Suppressor macrophage treated with lipopolysaccharide for 1 hour (primary cell): ENCODE results near the gene UIMC1.
"Not testable (repeated sequence)": the region's sequence is repeated elsewhere in the genome, so short reads cannot be mapped to it uniquely, and the experiment has no call there.

Source experiments
- DNase-seq, 3 donors: peaks; one replicate each; pipeline ENCODE4 v3.0.0-alpha.2; 2020 to 2022

Gene UIMC1

DNA sequence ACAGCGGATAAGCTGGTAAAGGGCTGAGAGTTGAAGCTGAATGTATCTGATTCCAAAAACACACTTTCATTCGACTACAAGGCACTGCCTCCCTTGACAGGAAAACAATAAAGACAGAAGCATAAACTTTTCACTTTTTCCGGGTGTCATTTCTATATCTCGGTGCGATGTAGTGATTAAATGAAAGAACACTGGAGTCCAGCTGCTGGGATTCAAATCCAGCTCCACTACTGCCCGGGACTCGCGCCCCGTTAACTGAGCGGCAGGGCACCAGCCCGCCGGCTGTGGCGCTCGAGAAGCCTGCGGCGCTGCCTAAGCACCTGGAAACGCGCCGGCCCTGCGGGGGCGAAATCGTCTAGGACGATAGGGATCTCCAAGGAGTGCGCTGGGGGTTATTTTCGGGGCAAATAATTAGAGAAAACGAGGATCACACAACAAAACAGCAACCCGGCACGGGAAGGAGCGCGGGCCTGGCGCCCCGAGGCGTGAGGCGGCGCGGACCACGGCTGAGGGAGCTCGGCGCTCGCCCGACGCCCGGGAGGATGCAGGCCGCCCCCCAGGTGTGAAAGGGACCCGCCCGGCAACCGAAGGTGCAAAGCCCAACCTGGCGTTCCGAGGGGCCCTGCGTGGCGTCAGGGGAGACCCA, 837 bp downstream of the UIMC1 start:
- peak; percentile 73 to 88 (median 78) for DNase-seq

DNA sequence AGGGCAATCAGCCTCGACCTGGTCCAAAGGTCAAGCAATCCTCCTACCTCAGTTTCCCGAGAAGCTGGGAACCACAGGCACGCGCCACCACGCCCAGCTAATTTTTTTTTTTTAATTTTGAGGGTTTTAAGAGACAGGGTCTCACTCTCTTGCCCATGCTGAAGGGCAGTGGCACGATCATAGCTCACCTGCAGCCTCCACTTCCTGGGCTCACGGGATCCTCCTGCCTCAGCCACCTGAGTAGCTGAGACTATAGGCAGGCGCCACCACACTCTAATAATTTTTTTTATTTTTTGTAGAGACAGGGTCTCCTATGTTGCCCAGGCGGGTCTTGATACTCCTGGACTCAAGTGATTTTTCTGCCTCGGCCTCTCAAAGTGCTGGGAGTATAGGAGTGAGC, 1.6 kb downstream of the UIMC1 start:
- DNase-seq, result no peak

- DNase-seq, result no peak
Measured at GRCh38 chr5:177003649-177004048, 2.9 kb downstream of the UIMC1 start.

DNA sequence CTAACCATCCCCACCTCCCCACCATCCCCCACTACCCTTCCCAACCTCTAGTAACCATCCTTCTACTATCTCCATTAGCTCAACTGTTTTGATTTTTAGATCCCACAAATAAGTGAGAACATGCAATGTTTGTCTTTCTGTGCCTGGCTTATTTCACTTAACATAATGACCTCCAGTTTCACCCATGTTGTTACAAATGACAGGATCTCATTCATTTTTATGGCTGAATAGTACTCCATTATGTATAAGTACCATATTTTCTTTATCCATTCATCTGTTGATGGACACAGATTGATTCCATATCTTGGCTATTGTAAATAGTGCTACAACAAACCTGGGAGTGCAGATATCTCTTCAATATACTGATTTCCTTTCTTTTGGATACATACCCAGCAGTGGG, 7.1 kb downstream of the UIMC1 start:
- DNase-seq, result not testable (repeated sequence)

DNA sequence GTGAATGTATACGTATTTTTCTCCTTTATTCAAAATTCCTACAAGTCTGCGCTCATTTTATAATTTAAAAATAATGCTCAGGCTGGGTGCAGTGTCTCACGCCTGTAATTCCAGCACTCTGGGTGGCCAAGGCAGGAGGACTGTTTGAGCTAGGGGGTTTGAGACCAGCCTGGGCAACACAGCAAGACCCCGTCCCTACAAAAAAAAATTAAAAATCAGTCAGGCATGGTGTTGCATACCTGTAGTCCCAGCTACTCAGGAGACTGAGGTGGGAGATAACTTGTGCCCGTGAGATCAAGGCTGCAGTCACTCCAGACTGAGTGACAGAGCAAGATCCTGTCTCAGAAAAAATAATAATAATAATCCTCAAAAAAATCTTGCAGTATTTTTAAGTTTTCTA, 7.8 kb downstream of the UIMC1 start:
- DNase-seq, result no peak

DNA sequence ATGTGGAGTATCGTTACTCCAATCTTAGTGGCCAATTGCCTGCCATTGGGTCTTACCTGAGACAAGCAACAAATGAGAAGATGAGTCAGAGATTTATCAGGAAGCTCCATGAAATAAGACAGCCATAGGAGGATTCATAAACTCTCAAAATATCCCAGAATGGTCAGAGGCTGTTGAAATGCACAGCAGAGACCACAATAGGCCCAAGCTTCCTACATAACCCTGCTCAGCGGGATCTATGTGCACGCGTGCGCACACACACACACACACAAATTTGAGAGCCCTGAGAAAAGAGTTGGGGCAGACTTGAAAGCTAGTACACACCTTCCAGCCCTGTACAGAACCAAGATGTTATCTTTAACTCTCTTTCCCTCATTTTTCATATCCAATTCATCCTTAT, 9.8 kb downstream of the UIMC1 start:
- no peak for DNase-seq

DNA sequence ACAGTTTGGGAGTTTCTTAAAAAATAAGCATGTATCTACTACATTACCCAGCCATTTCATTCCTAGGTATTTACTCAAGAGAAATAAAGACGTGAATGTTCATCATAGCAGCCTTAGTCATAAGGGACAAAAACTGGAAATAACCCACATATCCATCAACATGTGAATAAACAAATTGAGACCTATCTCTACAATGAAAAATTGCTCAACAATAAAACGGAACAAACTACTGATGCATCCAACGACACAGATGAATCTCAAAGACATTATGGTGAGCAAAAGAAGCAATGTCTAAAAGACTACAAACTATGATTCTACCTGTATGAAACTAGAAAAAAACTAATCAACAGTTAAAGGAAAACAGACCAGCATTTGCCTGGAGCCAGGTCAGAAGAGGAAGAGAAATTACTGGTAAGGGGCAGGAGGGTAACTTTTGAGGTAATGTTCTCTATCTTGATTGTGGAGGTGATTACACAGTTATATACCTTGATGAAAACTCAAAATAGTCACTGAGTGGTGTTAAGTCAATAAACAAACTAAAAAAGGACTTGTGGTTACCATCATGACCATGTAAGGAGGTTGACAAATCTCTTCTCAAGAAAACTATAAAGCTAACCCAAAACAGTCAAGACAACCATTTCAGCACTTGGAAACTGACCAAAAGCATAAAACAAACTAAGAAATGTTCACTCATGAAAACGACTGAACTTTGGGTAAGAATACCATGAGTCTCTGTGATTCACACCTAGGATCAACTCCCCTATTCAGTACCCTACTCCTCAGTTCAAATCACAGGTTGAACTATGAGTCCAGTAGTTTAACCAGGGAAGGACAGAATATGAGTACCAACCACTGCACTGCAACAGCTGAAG, 10.4 kb downstream of the UIMC1 start:
- DNase-seq, result peak; percentile 47 to 90 (median 81)

DNA sequence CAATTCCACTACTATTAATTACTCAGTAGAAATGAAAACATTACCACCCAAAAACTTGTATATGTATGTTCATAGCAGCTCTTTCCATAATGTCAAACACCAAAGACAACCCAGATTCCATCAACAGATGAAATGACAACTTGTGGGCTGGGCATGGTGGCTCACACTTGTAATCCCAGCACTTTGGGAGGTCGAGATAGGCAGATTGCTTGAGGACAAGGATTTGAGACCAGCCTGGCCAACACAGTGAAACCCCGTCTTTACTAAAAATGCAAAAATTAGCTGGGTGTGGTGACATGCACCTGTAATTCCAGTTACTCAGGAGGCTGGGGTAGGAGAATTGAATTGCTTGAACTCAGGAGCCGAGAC, 11.5 kb downstream of the UIMC1 start:
- DNase-seq, result peak in 1 of 3 donors; percentile 9

DNA sequence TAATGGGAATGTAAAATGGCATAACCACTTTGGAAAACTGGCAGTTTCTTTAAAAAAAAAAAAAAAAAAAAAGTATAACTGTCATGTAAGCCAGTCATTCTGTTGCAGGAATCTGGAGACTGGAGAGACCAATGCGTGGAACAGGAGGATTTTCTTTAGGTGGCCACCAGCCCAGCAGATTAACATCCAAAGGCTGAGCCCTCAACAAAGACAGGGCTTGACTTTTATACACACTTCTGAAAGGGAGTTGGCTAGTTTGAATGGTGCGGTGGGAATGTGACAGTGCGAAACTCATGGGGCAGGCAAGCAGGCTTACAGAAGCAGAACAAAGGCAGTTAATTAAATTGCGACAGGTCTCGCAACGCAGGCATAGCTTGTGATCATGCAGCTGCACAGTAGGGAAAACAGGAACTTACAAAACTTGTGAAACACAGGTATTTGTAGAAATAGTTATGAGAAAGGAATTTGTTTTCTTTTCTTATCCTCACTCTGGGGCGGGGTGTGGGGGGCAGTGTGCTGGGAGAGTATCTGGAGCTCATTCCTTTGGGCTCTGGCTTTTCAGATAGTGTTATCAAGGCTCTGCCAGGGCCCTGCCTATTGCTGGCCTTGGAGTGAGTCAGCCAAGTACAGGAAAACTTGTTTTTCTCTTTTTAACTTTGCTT, 12.0 kb downstream of the UIMC1 start:
- peak; percentile 79 to 88 (median 84) for DNase-seq

GRCh38 chr5:176993081-176993480, 13.5 kb downstream of the UIMC1 start:
- not testable (repeated sequence) for DNase-seq

DNA sequence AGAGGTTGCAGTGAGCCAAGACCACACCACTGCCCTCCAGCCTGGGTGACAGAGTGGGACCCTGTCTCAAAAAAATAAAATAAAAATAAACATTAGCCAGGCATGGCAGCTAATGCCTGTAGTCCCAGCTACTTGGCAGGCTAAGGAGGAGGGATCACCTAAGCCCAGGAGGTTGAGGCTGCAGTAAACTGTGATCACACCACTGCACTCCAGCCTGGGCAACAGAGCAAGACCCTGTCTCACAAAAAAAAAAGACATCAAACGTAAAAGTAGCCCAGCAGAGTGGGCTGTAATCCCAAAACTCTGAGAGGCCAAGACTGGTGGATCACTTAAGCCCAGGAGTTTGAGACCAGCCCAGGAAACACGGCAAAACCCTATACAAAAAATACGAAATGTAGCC, 19.0 kb downstream of the UIMC1 start:
- DNase-seq, result no peak

- DNase-seq, result no peak
Measured at GRCh38 chr5:176986280-176986679, 20.3 kb downstream of the UIMC1 start.

DNA sequence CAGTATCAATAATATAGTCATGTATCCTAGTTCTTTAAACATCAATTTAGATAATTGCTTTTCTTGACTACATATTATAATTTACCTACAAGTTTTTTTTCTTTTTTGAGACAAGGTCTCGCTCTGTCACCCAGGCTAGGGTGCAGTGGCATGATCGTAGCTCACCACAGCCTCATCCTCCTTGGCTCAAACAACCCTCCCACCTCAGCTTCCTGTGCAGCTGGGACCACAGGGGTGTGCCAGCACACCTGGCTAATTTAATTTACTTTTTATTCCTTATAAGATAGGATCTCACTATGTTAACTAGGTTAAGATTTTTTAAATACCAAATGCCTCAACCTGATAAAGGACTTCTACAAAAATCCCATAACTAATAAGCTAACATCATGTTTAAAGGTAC, 21.1 kb downstream of the UIMC1 start:
- no peak for DNase-seq

DNA sequence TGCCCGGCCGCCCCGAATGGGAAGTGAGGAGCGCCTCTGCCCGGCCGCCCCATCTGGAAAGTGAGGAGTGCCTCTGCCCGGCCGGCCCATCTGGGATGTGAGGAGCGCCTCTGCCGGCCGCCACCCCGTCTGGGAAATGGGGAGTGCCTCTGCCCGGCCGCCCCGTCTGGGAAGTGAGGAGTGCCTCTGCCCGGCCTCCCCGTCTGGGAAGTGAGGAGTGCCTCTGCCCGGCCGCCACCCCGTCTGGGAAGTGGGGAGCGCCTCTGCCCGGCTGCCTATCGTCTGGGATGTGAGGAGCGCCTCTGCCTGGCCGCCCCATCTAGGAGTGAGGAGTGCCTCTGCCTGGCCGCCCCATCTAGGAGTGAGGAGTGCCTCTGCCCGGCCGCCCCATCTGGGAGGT, 22.4 kb downstream of the UIMC1 start:
- not testable (repeated sequence) for DNase-seq

- not testable (repeated sequence) for DNase-seq
Measured at GRCh38 chr5:176983593-176983992, 23.0 kb downstream of the UIMC1 start.

GRCh38 chr5:176983112-176983511, 23.5 kb downstream of the UIMC1 start:
- not testable (repeated sequence) for DNase-seq

DNA sequence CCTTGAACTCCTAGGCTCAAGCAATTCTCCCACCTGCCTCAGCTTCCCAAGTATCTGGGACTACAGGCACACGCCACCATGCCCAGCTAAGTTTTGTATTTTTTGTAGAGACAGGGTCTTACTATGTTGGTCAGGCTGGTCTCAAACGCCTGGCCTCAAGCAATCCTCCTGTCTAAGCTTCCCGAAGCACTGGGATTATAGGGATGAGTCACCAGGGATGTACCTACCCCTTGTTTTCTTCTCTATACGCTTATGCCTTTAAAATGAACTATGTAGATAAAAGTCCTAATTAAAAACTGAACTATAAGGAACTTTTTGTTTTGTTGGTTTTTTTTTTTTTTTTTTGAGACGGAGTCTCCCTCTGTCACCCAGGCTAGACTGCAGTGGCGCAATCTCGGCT, 25.8 kb downstream of the UIMC1 start:
- DNase-seq, result no peak

DNA sequence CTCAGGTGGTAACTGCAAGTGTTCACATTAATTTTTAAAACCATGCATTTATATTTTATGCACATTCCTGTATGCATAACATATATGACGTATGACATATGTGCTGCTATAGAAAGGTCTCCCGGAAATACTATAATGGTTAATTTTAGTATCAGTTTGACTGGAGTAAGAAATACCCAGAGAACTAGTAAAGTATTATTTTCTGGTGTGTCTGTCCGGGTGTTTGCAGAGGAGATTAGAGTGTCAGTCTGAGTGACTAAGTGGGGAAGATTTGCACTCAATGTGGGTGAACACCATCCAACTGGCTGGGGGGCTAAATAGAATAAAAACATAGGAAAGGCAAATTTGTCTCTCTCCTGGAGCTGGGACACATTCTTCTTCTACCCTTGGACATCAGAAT, 26.9 kb downstream of the UIMC1 start:
- DNase-seq, result no peak

DNA sequence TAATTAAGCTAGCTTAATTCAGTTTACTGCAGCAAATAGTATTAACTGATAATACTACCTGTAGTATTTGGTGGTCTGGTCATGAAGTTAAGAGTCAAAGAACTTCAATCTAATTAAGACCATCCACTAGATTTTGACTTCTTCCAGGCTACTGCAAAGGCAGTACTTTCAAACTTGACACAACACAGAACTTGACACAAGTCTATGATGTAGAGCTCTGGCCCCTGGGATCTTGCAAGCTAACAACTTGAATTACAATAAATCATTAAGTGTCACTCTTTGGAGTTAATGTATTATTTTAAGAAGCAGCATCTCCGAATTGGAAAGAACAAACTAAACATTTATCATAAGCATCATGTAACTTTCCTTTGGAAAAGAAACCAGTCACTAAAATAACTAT, 40.9 kb downstream of the UIMC1 start:
- DNase-seq, result no peak

GRCh38 chr5:176959051-176959450, 47.5 kb downstream of the UIMC1 start:
- DNase-seq, result peak; percentile 44 to 81 (median 75)

GRCh38 chr5:176956756-176957155, 49.8 kb downstream of the UIMC1 start:
- no peak for DNase-seq

- no peak for DNase-seq
Measured at GRCh38 chr5:176955895-176956294, 50.7 kb downstream of the UIMC1 start.

DNA sequence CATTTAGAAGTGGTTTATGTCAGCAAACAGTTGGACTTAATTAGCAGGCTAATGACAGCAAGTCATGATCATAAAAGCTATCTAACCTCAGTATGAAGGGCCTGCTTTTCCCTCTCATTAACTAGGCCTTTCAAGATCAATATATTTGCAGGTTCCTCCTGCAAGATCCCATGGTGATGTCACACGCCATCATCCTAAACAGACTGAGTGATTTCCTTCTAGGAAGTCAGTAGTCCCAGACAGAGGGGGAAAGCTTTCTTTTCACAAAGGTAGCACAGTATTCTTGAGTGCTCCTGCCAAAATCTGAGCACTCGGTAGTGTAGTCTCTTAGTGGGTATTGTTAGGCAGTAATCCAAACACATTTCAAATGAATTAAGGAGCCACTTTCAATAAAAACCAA, 52.5 kb downstream of the UIMC1 start:
- DNase-seq, result no peak
